SK-N-SH (cell line): Measurements from ENCODE around the gene PLAA. TPM values are rescaled to one million over a fixed set of nuclear protein-coding genes. Genes with fewer than 3 reads are reported as not detected.
A peak's percentile ranks its signal among the peaks of the same experiment; 100 is the strongest.

Source experiments
- CTCF ChIA-PET: fragments of 300-600, 350-600 bp; formaldehyde crosslinking; extraction: SDS; loops from one replicate; lab custom pipeline; 2021; lab: Yijun Ruan, JAX
- POLR2A ChIA-PET: fragments of 350-600 bp; sonication (Branson Sonifier 250); formaldehyde crosslinking; extraction: SDS; loops from one replicate; lab custom pipeline; 2020; ENCODE audit warnings: antibody characterized with exemption, inconsistent platforms; lab: Yijun Ruan, JAX
- DNase-seq: peaks from one replicate; pipeline ENCODE4 v3.0.0; 2012
- H2AFZ ChIP-seq: fragments of 200-600 bp; sonication (generic); 2 replicates; pipeline ENCODE4 v1.8.1; 2016; ENCODE audit warnings: antibody characterized with exemption, mild to moderate bottlenecking, low read depth
- H3F3A ChIP-seq: fragments of 200-600 bp; sonication (generic); replicated peaks from 2 replicates; pipeline ENCODE3; 2016; ENCODE audit warnings: antibody characterized with exemption, mild to moderate bottlenecking; ENCODE audit not compliant: insufficient read depth
- H3K27ac ChIP-seq, 2 experiments: fragments of 200-500 bp in 1 of 2; fragments of 200-600 bp in 1 of 2; sonication (Bioruptor generic) in 1 of 2; sonication (generic), shearing (Covaris generic) in 1 of 2; 2 replicates each; pipeline versions ENCODE4 v1.5.1 to v1.6.1; 2014 to 2016; ENCODE audit warnings: low read depth in 2 of 2, inconsistent platforms in 1 of 2, low read length in 1 of 2, mild to moderate bottlenecking in 1 of 2, mixed read lengths in 1 of 2
- H3K27me3 ChIP-seq: fragments of 200-600 bp; sonication (generic), shearing (Covaris generic); 2 replicates; pipeline ENCODE4 v1.6.1; 2016; ENCODE audit warnings: mixed run types; ENCODE audit not compliant: insufficient read depth
- H3K36me3 ChIP-seq, 2 experiments: fragments of 200-500 bp in 1 of 2; fragments of 200-600 bp in 1 of 2; sonication (Bioruptor generic) in 1 of 2; sonication (generic) in 1 of 2; replicated peaks in 1 of 2; 2 replicates each; pipeline versions ENCODE3 to v1.5.1; 2014 to 2016; ENCODE audit warnings: low read length in 1 of 2, mild to moderate bottlenecking in 1 of 2; ENCODE audit not compliant: insufficient read depth in 2 of 2, control insufficient read depth in 1 of 2
- H3K4me1 ChIP-seq, 2 experiments: fragments of 200-500 bp in 1 of 2; fragments of 200-600 bp in 1 of 2; sonication (Bioruptor generic) in 1 of 2; sonication (generic), shearing (Covaris generic) in 1 of 2; 2 replicates each; pipeline versions ENCODE4 v1.5.1 to v1.6.1; 2014 to 2016; ENCODE audit warnings: low read depth in 1 of 2, low read length in 1 of 2, mixed run types in 1 of 2; ENCODE audit not compliant: insufficient read depth in 2 of 2, control insufficient read depth in 1 of 2
- H3K4me2 ChIP-seq: fragments of 200-600 bp; sonication (generic), shearing (Covaris generic); 2 replicates; pipeline ENCODE4 v1.6.1; 2017; ENCODE audit warnings: mixed run types
- H3K4me3 ChIP-seq, 2 experiments: fragments of 200-500 bp in 1 of 2; fragments of 200-600 bp in 1 of 2; sonication (Bioruptor generic) in 1 of 2; sonication (generic), shearing (Covaris generic) in 1 of 2; 2 replicates each; pipeline versions ENCODE4 v1.5.1 to v1.8.1; 2014 to 2016; ENCODE audit warnings: low read depth in 2 of 2, inconsistent platforms in 1 of 2, low read length in 1 of 2, mild to moderate bottlenecking in 1 of 2, mixed read lengths in 1 of 2, moderate library complexity in 1 of 2
- H3K79me2 ChIP-seq: fragments of 200-600 bp; sonication (generic); 2 replicates; pipeline ENCODE4 v1.8.1; 2017; ENCODE audit warnings: mild to moderate bottlenecking; ENCODE audit not compliant: insufficient read depth
- H3K9ac ChIP-seq: fragments of 200-600 bp; sonication (generic); 2 replicates; pipeline ENCODE4 v1.6.1; 2017; ENCODE audit warnings: mixed run types
- H3K9me2 ChIP-seq: fragments of 200-600 bp; sonication (generic); 2 replicates; pipeline ENCODE4 v1.6.1; 2017; ENCODE audit warnings: mixed run types
- H3K9me3 ChIP-seq: fragments of 200-600 bp; sonication (generic); 2 replicates; pipeline ENCODE4 v1.6.1; 2017; ENCODE audit warnings: mixed run types, mild to moderate bottlenecking, moderate library complexity
- H4K20me1 ChIP-seq: fragments of 200-600 bp; sonication (generic); 2 replicates; pipeline ENCODE4 v1.6.1; 2017; ENCODE audit warnings: mild to moderate bottlenecking, mixed run types; ENCODE audit not compliant: insufficient read depth
- EP300 ChIP-seq, 2 experiments: IDR thresholded peaks; 2 replicates each; pipeline versions ENCODE4 v1.4.0 to v1.6.1; 2012; ENCODE audit warnings: borderline replicate concordance in 1 of 2, low read depth in 1 of 2, low read length in 1 of 2
- GATA2 ChIP-seq: sonication (generic); formaldehyde crosslinking; IDR thresholded peaks from 2 replicates; pipeline ENCODE4 v1.5.0; 2020; ENCODE audit warnings: mild to moderate bottlenecking, missing genetic modification reagents
- IRF3 ChIP-seq: fragments of 150-350 bp; IDR thresholded peaks from 2 replicates; pipeline ENCODE4 v1.6.1; 2016; ENCODE audit warnings: mild to moderate bottlenecking, low read depth, low read length
- MEF2A ChIP-seq: IDR thresholded peaks from 2 replicates; pipeline ENCODE4 v1.4.0; 2012; ENCODE audit warnings: low read depth, borderline replicate concordance
- NFIC ChIP-seq: IDR thresholded peaks from 2 replicates; pipeline ENCODE4 v1.4.0; 2012; ENCODE audit warnings: borderline replicate concordance
- NRF1 ChIP-seq: IDR thresholded peaks from 2 replicates; pipeline ENCODE4 v1.6.1; 2012; ENCODE audit warnings: low read depth, mild to moderate bottlenecking, low read length
- RAD21 ChIP-seq: IDR thresholded peaks from 2 replicates; pipeline ENCODE4 v1.6.1; 2012; ENCODE audit warnings: mild to moderate bottlenecking, low read length
- RCOR1 ChIP-seq: fragments of 150-350 bp; IDR thresholded peaks from 2 replicates; pipeline ENCODE4 v1.6.1; 2017; ENCODE audit warnings: antibody characterized with exemption, low read length
- SIN3A ChIP-seq: IDR thresholded peaks from 2 replicates; pipeline ENCODE4 v1.6.1; 2012; ENCODE audit warnings: low read depth, mild to moderate bottlenecking, low read length, moderate library complexity, borderline replicate concordance
- SMC3 ChIP-seq: IDR thresholded peaks from 2 replicates; pipeline ENCODE4 v1.6.1; 2012; ENCODE audit warnings: low read depth, low read length, improper control_type of control experiment
- TAF1 ChIP-seq: IDR thresholded peaks from 2 replicates; pipeline ENCODE4 v1.6.1; 2012; ENCODE audit warnings: low read depth, mild to moderate bottlenecking, low read length, moderate library complexity, borderline replicate concordance
- TCF12 ChIP-seq: IDR thresholded peaks from 2 replicates; pipeline ENCODE4 v1.4.0; 2012
- TEAD4 ChIP-seq: IDR thresholded peaks from 2 replicates; pipeline ENCODE4 v1.4.0; 2012; ENCODE audit warnings: mild to moderate bottlenecking, borderline replicate concordance; ENCODE audit not compliant: insufficient read depth
- WGBS: methylation state at CpG from one replicate; pipeline ENCODE4 v1.1.6; 2017; ENCODE audit warnings: low lambda C conversion rate; 5-methylcytosine and 5-hydroxymethylcytosine counted together
- polyA plus RNA-seq, 3 experiments: library from polyadenylated mRNA; depleted of rRNA; stranded (reverse); fragments of >200 nt; gene quantifications; 2 replicates each; pipeline ENCODE4 v1.2.3, GENCODE V29; 2012
- TF ChIP-seq, protein P1 (sequence below): fragments of 200-600 bp; sonication (generic); IDR thresholded peaks from 2 replicates; pipeline ENCODE4 v1.6.1; 2017; ENCODE audit warnings: antibody characterized with exemption, mild to moderate bottlenecking, moderate library complexity
- TF ChIP-seq, protein P2 (sequence below): IDR thresholded peaks from 2 replicates; pipeline ENCODE4 v1.4.0; 2012; ENCODE audit warnings: low read depth

PLAA gene
- polyA plus RNA-seq, 1 of the 3 experiments (the other 2 are of a cell fraction), result 14.0 TPM

DNA sequence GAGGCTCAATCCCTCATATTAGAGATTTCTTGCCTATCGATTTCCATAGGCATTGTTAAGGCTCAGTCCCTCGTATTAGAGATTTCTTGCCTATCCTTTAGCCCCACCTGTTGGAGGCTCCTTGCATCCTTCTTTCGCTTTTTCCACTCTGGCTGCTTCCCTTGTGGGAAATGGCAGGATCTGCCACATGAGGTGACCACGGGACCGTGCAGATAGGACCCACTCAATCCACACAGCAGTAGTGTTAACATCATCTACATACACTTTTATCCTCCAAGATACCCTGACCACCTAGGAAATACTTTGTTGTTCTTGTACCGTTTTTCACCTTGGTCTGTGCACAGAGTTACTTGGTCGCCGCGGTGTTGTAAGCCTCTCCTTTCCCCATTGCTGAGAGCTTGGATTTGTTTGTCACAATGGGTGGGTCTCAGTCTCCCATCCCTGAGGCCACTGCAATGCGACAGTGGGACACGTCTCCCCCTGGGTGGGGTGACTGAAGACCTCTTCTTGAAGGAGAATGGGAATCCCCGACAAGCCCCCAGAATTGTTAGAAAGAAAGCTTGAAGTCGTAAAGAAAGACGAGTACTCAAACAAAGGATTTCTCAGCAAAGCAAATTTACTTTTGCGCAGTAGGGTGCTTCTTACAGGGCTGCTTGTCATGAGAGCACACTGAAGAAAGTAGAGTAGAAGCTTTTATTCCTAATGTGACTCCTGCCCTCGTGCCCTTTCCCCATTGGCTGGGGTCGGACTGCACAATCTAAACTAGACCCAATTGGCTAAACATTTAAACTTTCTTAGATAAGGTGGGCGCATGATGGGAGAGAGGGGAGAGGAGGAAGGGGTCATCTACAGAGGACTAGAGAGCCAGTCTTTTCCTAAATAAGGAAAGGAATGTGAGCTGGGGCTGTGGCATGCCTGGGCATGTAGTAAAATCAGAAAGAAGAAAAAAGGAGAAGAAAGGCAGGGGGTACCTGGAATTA is 29.0 kb upstream of the PLAA start:
- CTCF ChIA-PET, result interaction anchor here (0.7 to 1.4 kb wide), 6 partner anchors 13 to 442 kb away, joined by 3 to 5 read pairs (median 3); no protein-coding TSS in a partner anchor
- 78% methylated on average over 18 of the region's 18 CpGs for WGBS
- no peak overlapping the region for H3K9ac ChIP-seq

DNA sequence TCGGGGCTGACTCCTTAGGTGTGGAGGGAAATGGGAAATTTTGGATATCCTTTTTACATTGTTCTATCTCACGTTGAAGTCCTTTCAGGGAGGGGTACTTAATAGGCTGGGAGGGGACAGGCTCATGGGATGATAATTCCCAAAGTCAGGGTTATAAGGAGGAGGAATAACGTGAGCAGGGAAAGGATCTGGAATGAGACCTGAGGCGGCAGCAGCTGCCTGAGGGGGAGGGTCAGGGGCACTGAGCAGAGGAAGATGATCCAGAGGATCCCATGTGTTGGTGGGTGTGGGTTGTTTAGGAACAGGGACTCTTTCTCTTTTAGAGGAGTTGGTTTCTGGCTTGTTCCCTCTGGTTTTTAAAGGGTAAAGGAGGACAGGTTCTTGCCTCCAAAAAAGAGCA is 27.9 kb upstream of the PLAA start:
- POLR2A ChIA-PET, result no interaction called here
- H3K9me2 ChIP-seq, result no peaks in the 10 kb centered on the region
- H3K4me1 ChIP-seq, result no peaks in the 10 kb centered on the region
- H3K9me3 ChIP-seq, result peaks cover 1% of the 10 kb centered on the region; the same call in 1 of the 2 replicates
- no peak overlapping the region for H3K4me2 ChIP-seq
- H3K27ac ChIP-seq, result no peak overlapping the region
- CTCF ChIA-PET, result interaction anchor here (0.7 to 1.4 kb wide), 5 partner anchors 34 to 441 kb away, joined by 3 to 5 read pairs (median 3); partner anchors contain the start of gene CAAP1
- no peak overlapping the region for H3K9ac ChIP-seq
- H3F3A ChIP-seq, result no peaks in the 10 kb centered on the region
- peaks cover 6 to 16% of the 10 kb centered on the region in 2 experiments for H3K36me3 ChIP-seq
- H4K20me1 ChIP-seq, result no peaks in the 10 kb centered on the region
- no peak overlapping the region for H2AFZ ChIP-seq
- H3K27me3 ChIP-seq, result no peaks in the 10 kb centered on the region
- peaks cover 16% of the 10 kb centered on the region for H3K79me2 ChIP-seq
- no peak overlapping the region for H3K4me3 ChIP-seq
- no peak for DNase-seq
- WGBS, result 82% methylated on average over 4 of the region's 4 CpGs
- TF ChIP-seq NRF1, result no peak

More for the DNA sequence above, 29.0 kb upstream of the PLAA start:
- Histone ChIP-seq H3K4me1 (no peaks in the 10 kb centered on the region), H3F3A (no peaks in the 10 kb centered on the region), H3K79me2 (peaks cover 7% of the 10 kb centered on the region), H3K27ac (peak overlapping the region in 1 of 2 experiments; percentile 60; a peak in 1 of 4 replicates), H4K20me1 (no peaks in the 10 kb centered on the region), H3K9me2 (no peaks in the 10 kb centered on the region), H2AFZ (0 out of 2 replicates have a peak overlapping the region, but pooled peaks have one; percentile 22), H3K36me3 (peaks cover 6 to 15% of the 10 kb centered on the region in 2 experiments), H3K4me3 (no peak overlapping the region), H3K4me2 (no peak overlapping the region), H3K9me3 (no peaks in the 10 kb centered on the region), H3K27me3 (no peaks in the 10 kb centered on the region)
- POLR2A ChIA-PET, result no interaction called here
- TF ChIP-seq TCF12, result no peak
- peak; percentile 29 for TF ChIP-seq SMC3
- peak; percentile 70 for TF ChIP-seq RAD21
- TF ChIP-seq, protein P1, sequence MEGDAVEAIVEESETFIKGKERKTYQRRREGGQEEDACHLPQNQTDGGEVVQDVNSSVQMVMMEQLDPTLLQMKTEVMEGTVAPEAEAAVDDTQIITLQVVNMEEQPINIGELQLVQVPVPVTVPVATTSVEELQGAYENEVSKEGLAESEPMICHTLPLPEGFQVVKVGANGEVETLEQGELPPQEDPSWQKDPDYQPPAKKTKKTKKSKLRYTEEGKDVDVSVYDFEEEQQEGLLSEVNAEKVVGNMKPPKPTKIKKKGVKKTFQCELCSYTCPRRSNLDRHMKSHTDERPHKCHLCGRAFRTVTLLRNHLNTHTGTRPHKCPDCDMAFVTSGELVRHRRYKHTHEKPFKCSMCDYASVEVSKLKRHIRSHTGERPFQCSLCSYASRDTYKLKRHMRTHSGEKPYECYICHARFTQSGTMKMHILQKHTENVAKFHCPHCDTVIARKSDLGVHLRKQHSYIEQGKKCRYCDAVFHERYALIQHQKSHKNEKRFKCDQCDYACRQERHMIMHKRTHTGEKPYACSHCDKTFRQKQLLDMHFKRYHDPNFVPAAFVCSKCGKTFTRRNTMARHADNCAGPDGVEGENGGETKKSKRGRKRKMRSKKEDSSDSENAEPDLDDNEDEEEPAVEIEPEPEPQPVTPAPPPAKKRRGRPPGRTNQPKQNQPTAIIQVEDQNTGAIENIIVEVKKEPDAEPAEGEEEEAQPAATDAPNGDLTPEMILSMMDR, result peak; percentile 58
- peak; percentile 10 for DNase-seq

DNA sequence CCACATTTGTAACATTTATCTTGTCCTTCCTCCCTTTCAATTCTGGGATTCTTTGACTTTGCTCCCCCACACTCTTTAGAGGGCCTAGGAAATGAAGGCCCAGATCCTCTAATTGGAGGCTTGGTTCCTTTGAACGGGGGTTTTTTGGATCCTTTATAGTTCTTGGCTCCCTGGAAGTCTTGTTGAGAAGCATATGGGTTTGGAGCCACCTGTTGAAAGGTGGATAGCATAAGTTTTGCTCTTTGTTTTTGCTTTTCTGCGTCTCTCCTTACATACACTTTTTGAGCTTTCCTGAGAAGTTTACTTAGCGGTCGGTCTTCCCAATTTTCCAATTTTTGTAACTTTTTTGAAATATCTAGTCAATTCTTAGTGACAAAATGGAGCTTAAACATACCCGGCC is 26.9 kb upstream of the PLAA start:
- Histone ChIP-seq H2AFZ (no peak overlapping the region), H3K4me2 (no peak overlapping the region), H3K4me3 (no peak overlapping the region), H4K20me1 (no peaks in the 10 kb centered on the region), H3F3A (no peaks in the 10 kb centered on the region), H3K9me3 (peaks cover 6% of the 10 kb centered on the region; the same call in 1 of the 2 replicates), H3K4me1 (no peaks in the 10 kb centered on the region), H3K9me2 (no peaks in the 10 kb centered on the region), H3K27ac (no peak overlapping the region), H3K36me3 (peaks cover 6 to 17% of the 10 kb centered on the region in 2 experiments), H3K79me2 (peaks cover 24% of the 10 kb centered on the region), H3K27me3 (no peaks in the 10 kb centered on the region), H3K9ac (no peak overlapping the region)
- ChIA-PET POLR2A (interaction anchor here (1.5 kb wide), 1 partner anchor 18 kb away, joined by 3 read pairs; no protein-coding TSS in a partner anchor), CTCF (interaction anchor here (0.6 to 1.1 kb wide), 2 partner anchors 10 to 81 kb away, joined by 3 read pairs; partner anchors contain the start of gene CAAP1)
- no peak for DNase-seq
- WGBS, result 85% methylated on average over 5 of the region's 5 CpGs
- TF ChIP-seq, protein P2, sequence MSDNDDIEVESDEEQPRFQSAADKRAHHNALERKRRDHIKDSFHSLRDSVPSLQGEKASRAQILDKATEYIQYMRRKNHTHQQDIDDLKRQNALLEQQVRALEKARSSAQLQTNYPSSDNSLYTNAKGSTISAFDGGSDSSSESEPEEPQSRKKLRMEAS, result no peak
- TF ChIP-seq EP300 (IDR thresholded peaks at IDR 0.05; ENCODE audit: borderline replicate concordance in 1 of 2, low read depth in 1 of 2, low read length in 1 of 2) (no peak), RAD21 (no peak), IRF3 (no peak), GATA2 (CRISPR knock-in tag) (no peak), TEAD4 (no peak), RCOR1 (no peak), SIN3A (no peak), NRF1 (no peak), MEF2A (no peak), NFIC (no peak), TAF1 (no peak)
